Measurements from ENCODE around the gene ADPRH. TPM values are rescaled to one million over a fixed set of nuclear protein-coding genes. Genes with fewer than 3 reads are reported as not detected.

The ADPRH gene
- total RNA-seq, 2 donors from 2014 or later: 7.5 to 9.7 TPM

GRCh38 chr3:119595639-119596334 lies 16.5 kb downstream of the ADPRH start:
- H3K36me3 ChIP-seq: no peaks in the 10 kb centered on the region
- no peak for DNase-seq (ENCODE audit: low spot score)
- no peak for TF ChIP-seq CTCF (IDR thresholded peaks at IDR 0.05)
- H3K4me1 ChIP-seq: peaks cover 0 to 56% of the 10 kb centered on the region in 2 donors
- H3K4me3 ChIP-seq: peak overlapping the region; percentile 21 to 33
- no peaks in the 10 kb centered on the region for H3K27me3 ChIP-seq
- H3K27ac ChIP-seq: peak overlapping the region; percentile 24 to 36
- no peaks in the 10 kb centered on the region for H3K9me3 ChIP-seq

- no peaks in the 10 kb centered on the region for H3K9me3 ChIP-seq
- no peak for DNase-seq (ENCODE audit: low spot score)
- H3K4me1 ChIP-seq: peaks cover 0 to 62% of the 10 kb centered on the region in 2 donors
- no peaks in the 10 kb centered on the region for H3K27me3 ChIP-seq
- H3K27ac ChIP-seq: peak overlapping the region; percentile 24 to 56
- H3K36me3 ChIP-seq: no peaks in the 10 kb centered on the region
- TF ChIP-seq CTCF (IDR thresholded peaks at IDR 0.05): no peak
- H3K4me3 ChIP-seq: no peak overlapping the region
These were observed 17.1 kb downstream of the ADPRH start for GRCh38 chr3:119596398-119596797.

GRCh38 chr3:119597548-119598288 lies 18.4 kb downstream of the ADPRH start, which contains the start of gene PLA1A:
TSS of gene PLA1A (plus strand) at chr3:119597885. CDS start at chr3:119597914, 29 bp downstream.
- no peak for TF ChIP-seq CTCF (IDR thresholded peaks at IDR 0.05)
- H3K9me3 ChIP-seq: no peaks in the 10 kb centered on the region
- DNase-seq (ENCODE audit: low spot score): no peak
- no peaks in the 10 kb centered on the region for H3K27me3 ChIP-seq
- no peaks in the 10 kb centered on the region for H3K36me3 ChIP-seq
- no peak within 1 kb of the TSS for H3K4me3 ChIP-seq
- H3K27ac ChIP-seq: peak within 1 kb of the TSS; percentile 56 to 81
- peaks cover 0 to 71% of the 10 kb centered on the region in 2 donors for H3K4me1 ChIP-seq

- H3K27ac ChIP-seq: peak overlapping the region; percentile 56 to 81
- DNase-seq (ENCODE audit: low spot score): no peak
- H3K9me3 ChIP-seq: no peaks in the 10 kb centered on the region
- TF ChIP-seq CTCF (IDR thresholded peaks at IDR 0.05): no peak
- peaks cover 0 to 71% of the 10 kb centered on the region in 2 donors for H3K4me1 ChIP-seq
- H3K36me3 ChIP-seq: no peaks in the 10 kb centered on the region
- H3K27me3 ChIP-seq: no peaks in the 10 kb centered on the region
- H3K4me3 ChIP-seq: no peak overlapping the region
These were observed 19.3 kb downstream of the ADPRH start for GRCh38 chr3:119598410-119599098.

GRCh38 chr3:119599558-119600174 lies 20.4 kb downstream of the ADPRH start:
- Histone ChIP-seq H3K4me3 (no peak overlapping the region), H3K27me3 (no peaks in the 10 kb centered on the region), H3K36me3 (no peaks in the 10 kb centered on the region), H3K27ac (peak overlapping the region; percentile 56 to 81), H3K4me1 (peaks cover 0 to 71% of the 10 kb centered on the region in 2 donors), H3K9me3 (no peaks in the 10 kb centered on the region)
- no peak for DNase-seq (ENCODE audit: low spot score)
- TF ChIP-seq CTCF (IDR thresholded peaks at IDR 0.05): no peak

All from right atrium auricular region (tissue), 2 donors.